Measurements from ENCODE around the gene RNF111.

DNA sequence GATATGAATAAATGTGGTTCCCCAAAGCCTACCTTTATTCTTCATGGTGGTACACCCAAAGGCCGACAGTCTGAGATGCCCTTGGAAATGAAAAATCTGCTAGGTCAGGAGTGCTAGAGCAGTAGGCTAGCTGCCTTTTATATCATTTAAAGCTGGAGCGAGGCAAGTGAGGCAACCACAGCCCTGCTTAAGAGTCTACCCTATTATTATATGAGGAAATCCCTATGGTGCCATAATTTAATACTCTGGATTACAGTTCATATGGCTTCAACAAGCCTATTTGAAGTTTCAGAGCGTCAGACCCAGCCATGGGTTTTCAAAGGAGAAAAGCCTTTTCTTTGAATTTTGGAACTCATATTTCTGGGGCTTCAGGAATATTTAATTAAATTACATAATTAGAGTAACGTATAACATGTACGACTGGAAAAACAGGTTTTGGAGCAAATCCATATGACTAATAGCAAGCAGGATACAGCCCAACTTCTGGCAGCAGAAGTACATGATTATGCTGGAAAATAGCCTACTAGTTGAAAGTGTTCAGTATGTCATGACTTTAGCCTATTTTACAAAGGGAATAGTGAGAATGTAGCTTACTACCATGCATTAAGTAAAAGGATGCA, 36.0 kb upstream of the RNF111 start:
- TF ChIP-seq CTCF (IDR thresholded peaks at IDR 0.05): no peak
- TF ChIP-seq RAD21 (conservative IDR thresholded peaks at IDR 0.05 in 1 of 2, IDR thresholded peaks at IDR 0.05 in 1 of 2): no peak
- TF ChIP-seq HOXA7 (CRISPR knock-in tag; IDR thresholded peaks at IDR 0.05): no peak
- TF ChIP-seq, protein P1, sequence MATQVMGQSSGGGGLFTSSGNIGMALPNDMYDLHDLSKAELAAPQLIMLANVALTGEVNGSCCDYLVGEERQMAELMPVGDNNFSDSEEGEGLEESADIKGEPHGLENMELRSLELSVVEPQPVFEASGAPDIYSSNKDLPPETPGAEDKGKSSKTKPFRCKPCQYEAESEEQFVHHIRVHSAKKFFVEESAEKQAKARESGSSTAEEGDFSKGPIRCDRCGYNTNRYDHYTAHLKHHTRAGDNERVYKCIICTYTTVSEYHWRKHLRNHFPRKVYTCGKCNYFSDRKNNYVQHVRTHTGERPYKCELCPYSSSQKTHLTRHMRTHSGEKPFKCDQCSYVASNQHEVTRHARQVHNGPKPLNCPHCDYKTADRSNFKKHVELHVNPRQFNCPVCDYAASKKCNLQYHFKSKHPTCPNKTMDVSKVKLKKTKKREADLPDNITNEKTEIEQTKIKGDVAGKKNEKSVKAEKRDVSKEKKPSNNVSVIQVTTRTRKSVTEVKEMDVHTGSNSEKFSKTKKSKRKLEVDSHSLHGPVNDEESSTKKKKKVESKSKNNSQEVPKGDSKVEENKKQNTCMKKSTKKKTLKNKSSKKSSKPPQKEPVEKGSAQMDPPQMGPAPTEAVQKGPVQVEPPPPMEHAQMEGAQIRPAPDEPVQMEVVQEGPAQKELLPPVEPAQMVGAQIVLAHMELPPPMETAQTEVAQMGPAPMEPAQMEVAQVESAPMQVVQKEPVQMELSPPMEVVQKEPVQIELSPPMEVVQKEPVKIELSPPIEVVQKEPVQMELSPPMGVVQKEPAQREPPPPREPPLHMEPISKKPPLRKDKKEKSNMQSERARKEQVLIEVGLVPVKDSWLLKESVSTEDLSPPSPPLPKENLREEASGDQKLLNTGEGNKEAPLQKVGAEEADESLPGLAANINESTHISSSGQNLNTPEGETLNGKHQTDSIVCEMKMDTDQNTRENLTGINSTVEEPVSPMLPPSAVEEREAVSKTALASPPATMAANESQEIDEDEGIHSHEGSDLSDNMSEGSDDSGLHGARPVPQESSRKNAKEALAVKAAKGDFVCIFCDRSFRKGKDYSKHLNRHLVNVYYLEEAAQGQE (IDR thresholded peaks at IDR 0.05): no peak
- TF ChIP-seq MAZ (IDR thresholded peaks at IDR 0.05; ENCODE audit: borderline replicate concordance, low read depth, low read length): no peak
- TF ChIP-seq JUNB (IDR thresholded peaks at IDR 0.05): no peak
- no peak for TF ChIP-seq CEBPB (IDR thresholded peaks at IDR 0.05)
- TF ChIP-seq MAX (IDR thresholded peaks at IDR 0.05): no peak
